HG03060 (cell line): ENCODE results near the gene LSM10.

Experiments
- ATAC-seq: cut with Tn5 transposase; IDR thresholded peaks from one replicate; pipeline ENCODE4 v1.9.1; 2021; ENCODE audit warnings: low read depth, moderate number of reproducible peaks; ENCODE audit not compliant: unreplicated experiment

The LSM10 gene

GRCh38 chr1:36385410-36386264, 12.1 kb downstream of the LSM10 start, which contains the start of gene STK40:
Gene STK40 (minus strand): TSS chr1:36385924. CDS start chr1:36361332, 24,592 bp downstream.
- ATAC-seq: peak; percentile 77

DNA sequence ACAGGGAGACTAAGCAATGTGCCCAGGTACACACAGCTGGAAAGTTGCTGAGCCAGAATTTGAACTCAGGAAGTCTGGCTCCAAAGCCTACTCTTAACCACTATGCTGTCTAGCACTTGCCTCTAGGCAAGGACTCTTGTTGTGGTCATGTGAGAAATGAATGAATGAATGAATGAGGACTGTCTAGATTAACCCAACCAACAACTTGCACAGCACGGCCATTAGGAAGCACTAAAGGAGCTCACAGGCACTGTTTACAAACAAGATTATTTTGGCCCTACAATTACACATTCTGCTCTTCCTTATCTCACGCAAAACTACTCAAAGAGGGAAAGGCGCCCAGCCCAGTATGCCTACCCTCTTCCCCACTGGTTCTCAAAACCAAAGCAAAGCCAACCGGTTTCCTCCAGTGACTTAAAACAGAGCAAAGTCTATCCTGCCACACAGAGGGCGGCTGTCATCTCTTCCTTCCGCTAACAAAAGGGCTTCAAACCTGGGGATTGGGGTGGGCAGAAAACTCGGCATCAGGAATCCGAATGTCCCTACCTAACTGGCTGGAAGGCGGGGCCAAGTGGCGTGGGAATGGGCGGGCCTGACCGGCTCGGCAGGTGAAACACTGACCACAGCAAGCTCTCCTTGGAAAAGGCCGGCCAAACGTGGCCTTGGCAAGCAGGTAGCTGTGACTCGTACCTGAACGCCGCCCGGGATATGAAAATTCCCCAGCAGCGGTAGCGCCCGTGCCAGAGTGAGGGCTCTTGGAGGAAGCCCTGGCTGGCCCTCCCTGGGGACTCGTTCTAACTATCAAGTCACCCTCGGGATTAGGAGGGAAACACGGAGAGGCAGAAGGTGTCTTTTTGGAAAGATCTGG, 12.9 kb downstream of the LSM10 start:
- ATAC-seq: no peak

GRCh38 chr1:36383240-36383639, 14.5 kb downstream of the LSM10 start:
- ATAC-seq: no peak

GRCh38 chr1:36382669-36383068, 15.0 kb downstream of the LSM10 start:
- no peak for ATAC-seq

- ATAC-seq: no peak
Observed at GRCh38 chr1:36382231-36382630, 15.5 kb downstream of the LSM10 start.

DNA sequence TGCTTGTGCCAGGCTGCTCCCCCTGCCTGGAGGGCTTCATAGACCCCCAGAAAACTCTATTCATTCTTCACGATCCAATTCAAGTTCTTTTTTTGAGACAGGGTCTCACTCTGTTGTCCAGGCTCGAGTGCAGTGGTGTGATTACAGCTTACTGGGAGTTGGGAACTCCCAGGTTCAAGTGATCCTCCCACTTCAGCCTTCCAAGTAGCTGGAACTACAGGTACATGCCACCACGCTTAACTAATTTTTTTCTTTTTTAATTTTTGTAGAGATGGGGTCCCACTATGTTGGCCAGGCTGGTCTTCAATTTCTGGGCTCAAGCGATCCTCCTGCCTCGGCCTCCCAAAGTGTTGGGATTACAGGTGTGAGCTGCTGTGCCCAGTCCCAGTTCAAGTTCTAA, 16.3 kb downstream of the LSM10 start:
- ATAC-seq: no peak

- no peak for ATAC-seq
Observed at GRCh38 chr1:36380782-36381181, 16.9 kb downstream of the LSM10 start.

GRCh38 chr1:36380143-36380619, 17.5 kb downstream of the LSM10 start:
- ATAC-seq: no peak

DNA sequence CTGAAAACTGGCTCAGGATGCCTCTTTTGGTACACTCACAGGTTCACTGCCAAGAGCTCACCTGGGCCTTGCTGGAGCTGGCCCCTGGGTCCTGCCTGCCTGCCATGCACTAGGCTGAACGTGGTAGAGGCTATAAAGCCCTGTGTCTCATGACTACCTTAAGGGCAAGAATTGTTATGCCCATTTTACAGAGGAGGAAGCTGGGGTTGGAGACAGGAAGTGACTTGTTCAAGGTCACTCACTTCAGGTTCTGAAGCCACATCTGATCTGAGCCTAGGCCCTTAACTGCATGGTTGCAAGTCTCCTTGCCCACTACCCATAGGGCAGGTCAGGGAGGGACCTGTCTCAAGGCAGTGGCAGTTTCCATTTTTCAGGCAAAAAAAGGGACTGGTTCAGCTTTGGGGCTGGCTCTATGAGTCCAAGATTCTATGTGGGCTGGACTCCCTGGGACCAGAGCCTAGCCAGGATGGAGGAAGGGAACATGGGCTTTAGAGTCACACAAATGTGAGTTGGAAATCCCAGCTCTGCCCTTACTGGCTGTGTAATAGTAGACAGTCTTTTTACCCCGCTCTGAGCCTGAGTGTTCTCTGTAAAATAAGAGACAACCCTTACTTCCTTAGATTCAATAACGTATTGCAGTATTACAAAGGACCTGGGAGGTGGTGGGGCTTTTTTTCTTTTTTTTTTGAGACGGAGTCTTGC, 19.8 kb downstream of the LSM10 start:
- ATAC-seq: no peak

DNA sequence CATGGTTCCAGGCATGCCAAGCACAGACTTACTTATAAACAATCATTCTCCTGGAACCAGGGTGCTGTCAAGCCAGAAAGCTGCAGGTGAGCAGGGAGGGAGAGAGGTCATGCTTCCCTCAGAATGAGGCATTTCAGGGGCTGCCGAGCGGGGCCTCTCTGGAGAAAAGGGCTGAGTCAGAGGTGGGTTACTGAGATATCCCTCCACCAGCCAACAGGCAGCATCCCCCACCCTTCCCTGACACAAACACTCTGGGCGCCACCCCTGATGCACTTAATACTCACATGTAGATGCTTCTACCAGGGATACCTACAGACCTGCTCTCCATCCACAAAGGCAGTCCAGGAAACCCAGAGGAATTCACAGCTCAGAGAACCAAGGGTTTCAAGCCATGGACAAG, 25.1 kb downstream of the LSM10 start:
- no peak for ATAC-seq

DNA sequence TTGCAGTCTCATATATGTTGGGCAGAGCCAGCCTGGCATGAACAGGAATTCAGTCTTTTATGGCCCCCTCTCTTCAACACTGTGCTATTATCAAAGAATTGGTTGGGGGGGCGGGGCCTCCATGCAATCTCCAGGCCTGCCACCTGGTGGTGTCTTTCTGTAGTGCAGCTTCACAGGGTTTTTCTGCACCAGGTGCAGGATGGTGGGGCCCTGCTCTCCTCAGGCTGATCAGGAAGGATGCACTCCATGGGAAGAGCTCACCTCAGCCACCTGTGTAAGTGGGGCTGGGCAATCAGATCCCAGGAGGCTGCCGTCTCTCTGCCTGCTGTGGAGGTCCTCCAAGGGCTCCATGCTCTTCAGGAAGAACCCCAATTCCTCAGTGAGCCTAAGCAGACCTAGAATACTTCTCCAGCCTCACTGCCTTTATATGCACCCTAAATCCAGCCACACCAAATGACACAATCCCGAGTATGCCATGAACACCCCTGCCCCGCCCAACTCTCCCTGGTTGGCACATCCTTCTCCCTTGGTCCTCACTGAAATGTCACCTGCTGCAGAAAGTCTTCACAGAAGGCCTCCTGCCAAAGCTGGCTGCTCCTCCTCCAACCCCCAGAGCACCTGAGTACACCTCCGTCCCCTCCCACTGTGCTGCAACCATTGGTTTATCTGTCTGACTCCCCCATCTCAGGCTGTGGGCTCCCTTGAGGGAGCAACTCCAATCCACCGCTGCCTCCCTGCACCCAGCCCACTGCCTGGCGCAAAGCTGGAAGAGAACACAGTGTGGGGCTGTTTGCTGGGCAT, 28.4 kb downstream of the LSM10 start:
- ATAC-seq: no peak

- ATAC-seq: no peak
Observed at GRCh38 chr1:36367798-36368197, 29.9 kb downstream of the LSM10 start.

GRCh38 chr1:36367066-36367465, 30.6 kb downstream of the LSM10 start:
- no peak for ATAC-seq

GRCh38 chr1:36366091-36366661, 31.5 kb downstream of the LSM10 start:
- no peak for ATAC-seq

DNA sequence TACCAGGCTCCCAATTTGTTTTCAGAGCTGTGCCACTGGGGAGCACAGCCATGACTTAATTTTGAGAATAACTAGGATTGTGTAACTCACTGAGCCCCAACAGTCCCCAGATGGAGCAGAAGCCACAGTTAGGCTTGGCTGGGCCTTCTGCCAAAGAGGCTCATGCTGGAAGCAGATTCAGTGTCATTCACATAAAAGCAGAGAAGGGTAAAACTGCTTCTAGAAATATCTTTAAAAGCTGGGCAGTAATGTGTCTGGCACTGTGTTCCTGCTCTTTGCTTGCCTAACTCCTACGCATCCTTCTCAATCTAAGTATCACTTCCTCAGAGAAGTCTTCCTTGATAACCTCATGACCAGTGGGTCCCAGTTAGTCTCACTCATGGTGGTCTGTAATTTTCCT, 32.3 kb downstream of the LSM10 start:
- ATAC-seq: no peak

- no peak for ATAC-seq
Observed at GRCh38 chr1:36359911-36360550, 37.7 kb downstream of the LSM10 start.

DNA sequence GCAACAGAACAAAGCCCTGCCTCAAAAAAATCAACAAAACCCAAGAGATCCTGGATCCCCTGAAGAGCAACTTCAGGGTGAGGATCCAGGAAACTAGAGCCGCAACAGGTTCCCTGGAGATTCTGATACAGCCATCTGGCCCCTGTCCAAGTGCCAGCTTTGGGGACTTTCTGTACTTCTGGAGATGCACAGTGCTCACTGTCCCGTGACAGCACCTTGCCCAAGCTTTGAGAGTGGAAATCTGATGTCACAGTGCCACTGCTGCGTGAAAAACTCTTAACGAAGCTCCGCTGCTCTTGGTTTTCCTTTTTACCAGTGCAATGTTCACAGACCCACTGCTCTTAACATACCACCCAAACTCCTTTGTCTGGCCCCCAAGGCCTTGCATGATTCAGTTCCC, 38.3 kb downstream of the LSM10 start:
- ATAC-seq: no peak

GRCh38 chr1:36358514-36359084, 39.1 kb downstream of the LSM10 start:
- no peak for ATAC-seq

DNA sequence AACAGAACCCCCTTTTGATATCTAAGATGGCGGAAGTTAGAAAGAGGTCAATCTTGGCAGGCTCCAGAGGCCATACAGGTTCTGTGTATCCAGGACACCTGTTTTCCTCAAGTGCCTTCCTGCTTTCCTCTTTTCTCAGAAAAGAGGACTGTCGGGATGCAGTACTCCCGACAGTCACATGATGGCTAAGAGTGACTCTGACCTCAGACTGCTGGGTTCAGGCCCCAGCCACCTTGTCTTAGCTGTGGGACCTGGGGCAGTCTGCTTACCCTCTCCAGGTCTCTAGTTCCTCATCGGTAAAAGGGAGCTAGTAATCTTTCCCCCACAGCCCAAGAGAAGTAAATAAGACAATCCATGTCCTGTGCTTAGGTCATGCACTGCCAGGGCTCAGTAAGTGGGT, 41.9 kb downstream of the LSM10 start:
- ATAC-seq: no peak
